ENCODE results near the gene CCSER1. TPM values are rescaled to one million over a fixed set of nuclear protein-coding genes. Genes with fewer than 3 reads are reported as not detected.
"Not testable (repeated sequence)": the region's sequence is repeated elsewhere in the genome, so short reads cannot be mapped to it uniquely, and the experiment has no call there.

CCSER1 gene
- total RNA-seq, 2 experiments from 2014 or later: not detected

DNA sequence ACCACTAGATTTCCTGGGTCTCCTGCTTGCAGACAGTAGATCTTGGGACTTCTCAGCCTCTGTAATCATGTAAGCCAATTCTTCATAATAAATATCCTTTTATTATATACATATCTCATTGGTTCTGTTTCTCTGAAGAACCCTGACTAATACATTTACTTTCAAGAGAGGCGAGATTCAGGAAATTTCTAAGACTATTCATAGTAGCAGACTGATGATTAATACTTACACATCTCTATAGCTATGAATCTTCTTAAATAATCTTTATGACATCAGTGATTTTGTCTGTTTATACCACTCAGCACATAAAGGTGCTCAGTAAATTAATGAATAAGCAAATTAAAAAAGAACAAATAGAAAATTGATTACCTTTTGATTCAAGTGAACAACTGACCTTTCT is 1494.3 kb downstream of the CCSER1 start:
- Histone ChIP-seq H3K36me3 (ENCODE audit: insufficient read depth, low read length) (no peaks in the 10 kb centered on the region), H3K4me2 (ENCODE audit: low read length) (no peak overlapping the region), H3K4me3 (ENCODE audit: low read depth, low read length, poor library complexity, severe bottlenecking) (no peak overlapping the region), H2AFZ (ENCODE audit: low read length) (no peak overlapping the region), H3K27ac (ENCODE audit: low read depth, low read length, poor library complexity, severe bottlenecking) (no peak overlapping the region), H3K79me2 (ENCODE audit: insufficient read depth, low read depth, low read length) (no peaks in the 10 kb centered on the region), H3K9me3 (ENCODE audit: low read length) (no peaks in the 10 kb centered on the region), H3K9me2 (ENCODE audit: insufficient read depth, low read length) (no peaks in the 10 kb centered on the region), H4K20me1 (ENCODE audit: insufficient read depth, low read length) (no peaks in the 10 kb centered on the region), H3K4me1 (ENCODE audit: insufficient read depth, low read length, poor library complexity, severe bottlenecking) (no peaks in the 10 kb centered on the region)
- ChIA-PET POLR2A (no interaction called here), CTCF (ENCODE audit: unreplicated experiment) (no interaction called here)
- TF ChIP-seq EZH2phosphoT487 (IDR thresholded peaks at IDR 0.05; ENCODE audit: borderline replicate concordance, low read depth, low read length): no peak
- no peak for TF ChIP-seq CTCF (conservative IDR thresholded peaks at IDR 0.05; ENCODE audit: low read length)
- no TSS peak for BruUV-seq (replicated peaks)
- intact Hi-C loops (cut with micrococcal nuclease; ENCODE audit: unreplicated experiment): no loop called here
- no peak for DNase-seq (ENCODE audit: low spot score)

DNA sequence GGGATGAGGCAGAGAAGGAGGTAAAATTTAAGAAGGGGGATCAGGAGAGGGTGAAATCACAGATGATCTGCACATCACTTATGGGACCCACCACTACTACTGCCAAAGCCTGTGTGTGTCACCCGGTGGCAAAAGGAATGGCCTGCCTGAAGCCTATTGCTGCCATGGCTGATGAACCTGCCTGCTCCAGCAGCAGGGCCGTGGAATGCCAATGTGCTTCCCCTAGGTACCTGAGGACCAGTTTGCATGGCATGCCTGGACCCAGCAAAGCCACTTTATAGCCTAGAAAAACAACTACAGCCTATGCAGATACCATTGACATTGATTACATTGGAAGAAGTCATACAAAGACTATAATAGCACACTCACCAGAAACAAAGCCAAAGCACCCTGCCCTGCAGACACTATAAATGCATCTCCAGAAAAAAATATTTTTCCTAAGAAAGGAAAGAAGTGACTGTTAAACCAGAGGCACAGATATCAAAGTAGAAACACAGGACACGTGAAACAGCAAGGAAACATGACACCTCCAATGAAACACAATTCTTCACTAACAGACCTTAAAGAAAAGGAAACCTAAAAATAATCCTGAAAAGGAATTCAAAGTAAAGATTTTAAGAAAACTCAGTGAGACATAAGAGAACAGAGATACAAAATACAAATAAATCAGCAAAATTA is 1495.9 kb downstream of the CCSER1 start:
- no peak overlapping the region for H2AFZ ChIP-seq (ENCODE audit: low read length)
- H3K36me3 ChIP-seq (ENCODE audit: insufficient read depth, low read length): no peaks in the 10 kb centered on the region
- no peak overlapping the region for H3K4me2 ChIP-seq (ENCODE audit: low read length)
- intact Hi-C loops (cut with micrococcal nuclease; ENCODE audit: unreplicated experiment): no loop called here
- no peaks in the 10 kb centered on the region for H4K20me1 ChIP-seq (ENCODE audit: insufficient read depth, low read length)
- H3K79me2 ChIP-seq (ENCODE audit: insufficient read depth, low read depth, low read length): no peaks in the 10 kb centered on the region
- DNase-seq (ENCODE audit: low spot score): no peak
- POLR2A ChIA-PET: no interaction called here
- H3K27ac ChIP-seq (ENCODE audit: low read depth, low read length, poor library complexity, severe bottlenecking): no peak overlapping the region
- no peak for TF ChIP-seq CTCF (conservative IDR thresholded peaks at IDR 0.05; ENCODE audit: low read length)
- no peak for TF ChIP-seq EZH2phosphoT487 (IDR thresholded peaks at IDR 0.05; ENCODE audit: borderline replicate concordance, low read depth, low read length)
- BruUV-seq (replicated peaks): no TSS peak
- H3K9me3 ChIP-seq (ENCODE audit: low read length): no peaks in the 10 kb centered on the region
- H3K9me2 ChIP-seq (ENCODE audit: insufficient read depth, low read length): no peaks in the 10 kb centered on the region
- no peak overlapping the region for H3K4me3 ChIP-seq (ENCODE audit: low read depth, low read length, poor library complexity, severe bottlenecking)
- no peaks in the 10 kb centered on the region for H3K4me1 ChIP-seq (ENCODE audit: insufficient read depth, low read length, poor library complexity, severe bottlenecking)
- CTCF ChIA-PET (ENCODE audit: unreplicated experiment): no interaction called here

DNA sequence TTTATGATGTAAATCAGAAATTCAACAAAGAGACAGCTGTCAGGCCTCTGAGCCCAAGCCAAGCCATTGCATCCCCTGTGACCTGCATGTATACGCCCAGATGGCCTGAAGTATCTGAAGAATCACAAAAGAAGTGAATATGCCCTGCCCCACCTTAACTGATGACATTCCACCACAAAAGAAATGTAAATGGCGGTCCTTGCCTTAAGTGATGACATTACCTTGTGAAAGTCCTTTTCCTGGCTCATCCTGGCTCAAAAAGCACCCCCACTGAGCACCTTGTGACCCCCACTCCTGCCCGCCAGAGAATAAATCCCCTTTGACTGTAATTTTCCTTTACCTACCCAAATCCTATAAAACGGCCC is 1496.4 kb downstream of the CCSER1 start:
- H3K36me3 ChIP-seq (ENCODE audit: insufficient read depth, low read length); H4K20me1 ChIP-seq (ENCODE audit: insufficient read depth, low read length); intact Hi-C loops (cut with micrococcal nuclease; ENCODE audit: unreplicated experiment); H3K79me2 ChIP-seq (ENCODE audit: insufficient read depth, low read depth, low read length); H3K4me3 ChIP-seq (ENCODE audit: low read depth, low read length, poor library complexity, severe bottlenecking); H2AFZ ChIP-seq (ENCODE audit: low read length); BruUV-seq (replicated peaks); H3K27ac ChIP-seq (ENCODE audit: low read depth, low read length, poor library complexity, severe bottlenecking); POLR2A ChIA-PET; H3K4me1 ChIP-seq (ENCODE audit: insufficient read depth, low read length, poor library complexity, severe bottlenecking); H3K9me3 ChIP-seq (ENCODE audit: low read length); DNase-seq (ENCODE audit: low spot score); H3K9me2 ChIP-seq (ENCODE audit: insufficient read depth, low read length); CTCF ChIA-PET (ENCODE audit: unreplicated experiment); H3K4me2 ChIP-seq (ENCODE audit: low read length): not testable (repeated sequence)
